Measurements from ENCODE around the gene CEPT1.

The CEPT1 gene

DNA sequence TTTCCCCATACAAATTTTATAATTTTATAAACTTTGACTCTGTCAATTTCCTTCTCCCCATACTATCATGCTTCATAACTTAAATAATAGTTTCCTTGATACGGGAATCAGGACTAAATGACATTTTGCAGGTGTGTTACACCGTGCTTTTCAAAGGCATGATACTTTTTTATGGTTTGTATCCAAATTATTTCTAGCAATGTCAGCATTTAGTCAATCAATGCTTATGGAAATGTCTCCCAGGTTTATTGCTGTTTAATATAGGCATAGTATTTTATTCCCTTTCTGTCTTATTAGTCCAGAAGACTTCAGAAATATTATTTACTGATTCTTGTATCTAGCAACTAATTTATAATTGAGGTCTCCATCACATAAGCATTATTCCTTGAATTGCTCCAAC, 23.5 kb upstream of the CEPT1 start:
- TF ChIP-seq TCF12 (IDR thresholded peaks at IDR 0.05; ENCODE audit: low read depth) (no peak), EGR1 (IDR thresholded peaks at IDR 0.05) (no peak), ZBTB7A (IDR thresholded peaks at IDR 0.05; ENCODE audit: low read depth) (no peak), NFIC (IDR thresholded peaks at IDR 0.05) (no peak), CEBPB (IDR thresholded peaks at IDR 0.05) (no peak), YY1 (IDR thresholded peaks at IDR 0.05; ENCODE audit: low read depth) (no peak), TAF1 (IDR thresholded peaks at IDR 0.05; ENCODE audit: low read depth) (no peak), TEAD4 (IDR thresholded peaks at IDR 0.05) (no peak), MAX (IDR thresholded peaks at IDR 0.05) (no peak), EP300 (IDR thresholded peaks at IDR 0.05; ENCODE audit: borderline replicate concordance) (no peak), CREB1 (IDR thresholded peaks at IDR 0.05; ENCODE audit: low read depth) (no peak), RAD21 (IDR thresholded peaks at IDR 0.05; ENCODE audit: low read depth) (no peak), FOXM1 (IDR thresholded peaks at IDR 0.05; ENCODE audit: borderline replicate concordance, low read depth) (no peak)
- TF ChIP-seq, protein P1, sequence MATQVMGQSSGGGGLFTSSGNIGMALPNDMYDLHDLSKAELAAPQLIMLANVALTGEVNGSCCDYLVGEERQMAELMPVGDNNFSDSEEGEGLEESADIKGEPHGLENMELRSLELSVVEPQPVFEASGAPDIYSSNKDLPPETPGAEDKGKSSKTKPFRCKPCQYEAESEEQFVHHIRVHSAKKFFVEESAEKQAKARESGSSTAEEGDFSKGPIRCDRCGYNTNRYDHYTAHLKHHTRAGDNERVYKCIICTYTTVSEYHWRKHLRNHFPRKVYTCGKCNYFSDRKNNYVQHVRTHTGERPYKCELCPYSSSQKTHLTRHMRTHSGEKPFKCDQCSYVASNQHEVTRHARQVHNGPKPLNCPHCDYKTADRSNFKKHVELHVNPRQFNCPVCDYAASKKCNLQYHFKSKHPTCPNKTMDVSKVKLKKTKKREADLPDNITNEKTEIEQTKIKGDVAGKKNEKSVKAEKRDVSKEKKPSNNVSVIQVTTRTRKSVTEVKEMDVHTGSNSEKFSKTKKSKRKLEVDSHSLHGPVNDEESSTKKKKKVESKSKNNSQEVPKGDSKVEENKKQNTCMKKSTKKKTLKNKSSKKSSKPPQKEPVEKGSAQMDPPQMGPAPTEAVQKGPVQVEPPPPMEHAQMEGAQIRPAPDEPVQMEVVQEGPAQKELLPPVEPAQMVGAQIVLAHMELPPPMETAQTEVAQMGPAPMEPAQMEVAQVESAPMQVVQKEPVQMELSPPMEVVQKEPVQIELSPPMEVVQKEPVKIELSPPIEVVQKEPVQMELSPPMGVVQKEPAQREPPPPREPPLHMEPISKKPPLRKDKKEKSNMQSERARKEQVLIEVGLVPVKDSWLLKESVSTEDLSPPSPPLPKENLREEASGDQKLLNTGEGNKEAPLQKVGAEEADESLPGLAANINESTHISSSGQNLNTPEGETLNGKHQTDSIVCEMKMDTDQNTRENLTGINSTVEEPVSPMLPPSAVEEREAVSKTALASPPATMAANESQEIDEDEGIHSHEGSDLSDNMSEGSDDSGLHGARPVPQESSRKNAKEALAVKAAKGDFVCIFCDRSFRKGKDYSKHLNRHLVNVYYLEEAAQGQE (IDR thresholded peaks at IDR 0.05; ENCODE audit: low read depth) = no peak
- TF ChIP-seq, protein P2, sequence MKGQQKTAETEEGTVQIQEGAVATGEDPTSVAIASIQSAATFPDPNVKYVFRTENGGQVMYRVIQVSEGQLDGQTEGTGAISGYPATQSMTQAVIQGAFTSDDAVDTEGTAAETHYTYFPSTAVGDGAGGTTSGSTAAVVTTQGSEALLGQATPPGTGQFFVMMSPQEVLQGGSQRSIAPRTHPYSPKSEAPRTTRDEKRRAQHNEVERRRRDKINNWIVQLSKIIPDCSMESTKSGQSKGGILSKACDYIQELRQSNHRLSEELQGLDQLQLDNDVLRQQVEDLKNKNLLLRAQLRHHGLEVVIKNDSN (IDR thresholded peaks at IDR 0.05) = no peak

DNA sequence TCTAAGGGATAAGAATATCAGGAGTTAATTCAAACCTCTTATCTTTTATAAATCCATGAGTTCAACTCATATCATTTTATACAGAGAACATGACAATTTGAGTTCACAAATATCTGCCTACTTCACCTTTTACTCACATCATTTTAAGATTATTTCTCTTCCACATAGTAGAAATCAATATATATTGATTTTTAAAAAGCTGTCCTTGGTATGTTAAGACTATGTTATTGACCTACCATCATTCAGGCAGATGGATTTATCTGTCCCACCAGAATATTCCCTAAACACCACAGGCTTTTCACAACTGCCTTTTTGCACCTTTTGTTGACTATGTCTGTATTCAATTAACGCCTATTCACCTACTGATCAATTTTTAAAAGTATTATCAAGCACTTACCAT, 13.7 kb upstream of the CEPT1 start:
- TF ChIP-seq, protein P1 (IDR thresholded peaks at IDR 0.05; ENCODE audit: low read depth) = no peak
- TF ChIP-seq CREB1 (IDR thresholded peaks at IDR 0.05; ENCODE audit: low read depth) (no peak), EP300 (IDR thresholded peaks at IDR 0.05; ENCODE audit: borderline replicate concordance) (no peak), TCF12 (IDR thresholded peaks at IDR 0.05; ENCODE audit: low read depth) (no peak), RAD21 (IDR thresholded peaks at IDR 0.05; ENCODE audit: low read depth) (no peak), EGR1 (IDR thresholded peaks at IDR 0.05) (no peak), YY1 (IDR thresholded peaks at IDR 0.05; ENCODE audit: low read depth) (no peak), MAX (IDR thresholded peaks at IDR 0.05) (no peak), TEAD4 (IDR thresholded peaks at IDR 0.05) (no peak), ZBTB7A (IDR thresholded peaks at IDR 0.05; ENCODE audit: low read depth) (no peak), FOXM1 (IDR thresholded peaks at IDR 0.05; ENCODE audit: borderline replicate concordance, low read depth) (no peak)
- TF ChIP-seq, protein P2 (IDR thresholded peaks at IDR 0.05) = no peak

DNA sequence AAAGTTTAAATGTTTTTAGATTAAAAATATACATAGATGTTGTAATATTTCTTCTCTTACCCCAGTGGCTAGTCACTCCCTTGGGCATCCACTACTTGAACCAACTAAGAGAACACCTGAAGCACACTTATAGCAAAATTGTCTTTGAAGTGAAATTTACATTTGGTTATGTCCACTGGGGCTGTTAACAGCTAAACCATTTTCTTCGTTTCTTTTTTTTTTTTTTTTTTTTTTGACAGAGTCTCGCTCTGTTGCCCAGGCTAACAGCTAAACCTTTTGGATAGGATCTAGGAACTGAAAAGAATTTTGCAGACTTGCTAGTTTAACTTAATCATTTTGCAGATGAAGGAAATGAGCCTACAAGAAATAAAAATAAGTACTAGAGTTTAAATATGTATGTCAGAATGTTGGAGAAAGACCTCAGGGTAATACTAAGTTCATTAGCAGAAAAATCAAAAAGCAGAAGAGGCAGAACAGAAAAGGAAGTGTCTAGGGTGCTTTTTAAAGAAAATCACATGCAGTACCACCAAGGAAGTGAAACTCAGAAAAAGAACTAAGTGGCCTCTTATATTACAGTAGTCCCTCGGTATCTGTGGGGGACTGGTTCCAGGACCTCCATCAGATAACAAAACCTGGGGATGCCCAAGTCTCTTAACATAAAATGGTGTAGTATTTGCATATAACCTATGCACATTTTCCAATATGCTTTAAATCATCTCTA, 11.9 kb upstream of the CEPT1 start:
- TF ChIP-seq TEAD4 (IDR thresholded peaks at IDR 0.05) (no peak), ZBTB7A (IDR thresholded peaks at IDR 0.05; ENCODE audit: low read depth) (no peak), YY1 (IDR thresholded peaks at IDR 0.05; ENCODE audit: low read depth) (no peak), RAD21 (IDR thresholded peaks at IDR 0.05; ENCODE audit: low read depth) (no peak), NFIC (IDR thresholded peaks at IDR 0.05) (no peak), MAX (IDR thresholded peaks at IDR 0.05) (no peak), EP300 (IDR thresholded peaks at IDR 0.05; ENCODE audit: borderline replicate concordance) (no peak)
- TF ChIP-seq, protein P1 (IDR thresholded peaks at IDR 0.05; ENCODE audit: low read depth) = no peak

GRCh38 chr1:111129376-111129775, 10.6 kb upstream of the CEPT1 start:
- TF ChIP-seq RAD21 (IDR thresholded peaks at IDR 0.05; ENCODE audit: low read depth) = no peak
- TF ChIP-seq, protein P1 (IDR thresholded peaks at IDR 0.05; ENCODE audit: low read depth) = no peak
- no peak for TF ChIP-seq EGR1 (IDR thresholded peaks at IDR 0.05)
- no peak for TF ChIP-seq MAX (IDR thresholded peaks at IDR 0.05)
- TF ChIP-seq, protein P2 (IDR thresholded peaks at IDR 0.05) = no peak
- TF ChIP-seq FOXM1 (IDR thresholded peaks at IDR 0.05; ENCODE audit: borderline replicate concordance, low read depth) = no peak
- TF ChIP-seq CEBPB (IDR thresholded peaks at IDR 0.05) = no peak
- no peak for TF ChIP-seq EP300 (IDR thresholded peaks at IDR 0.05; ENCODE audit: borderline replicate concordance)
- TF ChIP-seq CREB1 (IDR thresholded peaks at IDR 0.05; ENCODE audit: low read depth) = no peak
- no peak for TF ChIP-seq TAF1 (IDR thresholded peaks at IDR 0.05; ENCODE audit: low read depth)
- no peak for TF ChIP-seq TEAD4 (IDR thresholded peaks at IDR 0.05)
- no peak for TF ChIP-seq YY1 (IDR thresholded peaks at IDR 0.05; ENCODE audit: low read depth)
- no peak for TF ChIP-seq TCF12 (IDR thresholded peaks at IDR 0.05; ENCODE audit: low read depth)
